Gastrocnemius medialis (tissue), 4 donors: ENCODE data around the gene ABTB1. TPM values are rescaled to one million over a fixed set of nuclear protein-coding genes. Genes with fewer than 3 reads are reported as not detected.
A peak's percentile ranks its signal among the peaks of the same experiment; 100 is the strongest.

Source experiments
- ATAC-seq, 2 donors: fragments of 150-250 bp; one replicate each; pipeline ENCODE4 v1.9.1; 2016
- DNase-seq, 2 donors: peaks; one replicate each; pipeline ENCODE4 v3.0.0-alpha.2; 2019
- H3K27ac ChIP-seq, 4 donors: fragments of 200-600 bp; sonication (generic); 1 replicate in 1 of 4; 2 replicates in 3 of 4; pipeline ENCODE4 v1.5.1; 2016 to 2018; ENCODE audit warnings: mild to moderate bottlenecking in 2 of 4, moderate library complexity in 1 of 4
- H3K27me3 ChIP-seq, 3 donors: fragments of 200-600 bp; sonication (generic) in 2 of 3; 1 replicate in 1 of 3; 2 replicates in 2 of 3; pipeline versions ENCODE4 v1.5.1 to v1.6.0; 2016 to 2019; ENCODE audit warnings: mild to moderate bottlenecking in 1 of 3, moderate library complexity in 1 of 3
- H3K36me3 ChIP-seq, 2 donors: fragments of 200-600 bp; sonication (generic) in 1 of 2; one replicate each; pipeline ENCODE4 v1.5.1; 2017 to 2018
- H3K4me1 ChIP-seq, 2 donors: fragments of 200-600 bp; sonication (generic) in 1 of 2; one replicate each; pipeline ENCODE4 v1.5.1; 2016 to 2017; ENCODE audit warnings: mild to moderate bottlenecking in 2 of 2
- H3K4me3 ChIP-seq, 4 donors: fragments of 200-600 bp; sonication (generic) in 3 of 4; 1 replicate in 1 of 4; 2 replicates in 3 of 4; pipeline ENCODE4 v1.5.1; 2016 to 2019; ENCODE audit warnings: mild to moderate bottlenecking in 2 of 4
- H3K9me3 ChIP-seq, 3 donors: fragments of 200-600 bp; sonication (generic) in 2 of 3; 1 replicate in 1 of 3; 2 replicates in 2 of 3; pipeline ENCODE4 v1.5.1; 2016 to 2019
- POLR2A ChIP-seq, 2 donors: fragments of 450-650 bp; IDR thresholded peaks; one replicate each; pipeline ENCODE4 v1.6.1; 2017; ENCODE audit warnings: antibody characterized with exemption in 2 of 2, mild to moderate bottlenecking in 2 of 2, moderate library complexity in 2 of 2
- in situ Hi-C, 4 donors: fragments of 200-750 bp; cut with MboI; loops; one replicate each; pipeline versions ENCODE4 v1.15.0 to v1.8.0; 2017; ENCODE audit warnings: low sequenced_read_pairs in 4 of 4
- intact Hi-C: fragments of 100-400 bp; cut with DNase I; formaldehyde crosslinking; loops from one replicate; pipeline ENCODE4 v1.15.1; 2023; ENCODE audit warnings: low total_unique reads
- total RNA-seq, 4 donors: library from RNA; depleted of rRNA; stranded (reverse); fragments of >200 nt; gene quantifications; one replicate each; pipeline versions ENCODE4 v1.1.0 to v1.2.3, GENCODE V29; 2016
- TF ChIP-seq, protein P1 (sequence below), 5 experiments: fragments of 450-650 bp in 3 of 5; fragments of 200-600 bp in 2 of 5; sonication (generic) in 2 of 5; IDR thresholded peaks in 4 of 5; conservative IDR thresholded peaks in 1 of 5; 1 replicate in 4 of 5; 2 replicates in 1 of 5; pipeline ENCODE4 v1.5.1; 2016 to 2019; ENCODE audit warnings: antibody characterized with exemption in 5 of 5, mild to moderate bottlenecking in 3 of 5, moderate library complexity in 3 of 5

ABTB1 gene
- total RNA-seq, 4 donors from 2014 or later, result 22.9 to 37.5 (median 30.1) TPM

DNA sequence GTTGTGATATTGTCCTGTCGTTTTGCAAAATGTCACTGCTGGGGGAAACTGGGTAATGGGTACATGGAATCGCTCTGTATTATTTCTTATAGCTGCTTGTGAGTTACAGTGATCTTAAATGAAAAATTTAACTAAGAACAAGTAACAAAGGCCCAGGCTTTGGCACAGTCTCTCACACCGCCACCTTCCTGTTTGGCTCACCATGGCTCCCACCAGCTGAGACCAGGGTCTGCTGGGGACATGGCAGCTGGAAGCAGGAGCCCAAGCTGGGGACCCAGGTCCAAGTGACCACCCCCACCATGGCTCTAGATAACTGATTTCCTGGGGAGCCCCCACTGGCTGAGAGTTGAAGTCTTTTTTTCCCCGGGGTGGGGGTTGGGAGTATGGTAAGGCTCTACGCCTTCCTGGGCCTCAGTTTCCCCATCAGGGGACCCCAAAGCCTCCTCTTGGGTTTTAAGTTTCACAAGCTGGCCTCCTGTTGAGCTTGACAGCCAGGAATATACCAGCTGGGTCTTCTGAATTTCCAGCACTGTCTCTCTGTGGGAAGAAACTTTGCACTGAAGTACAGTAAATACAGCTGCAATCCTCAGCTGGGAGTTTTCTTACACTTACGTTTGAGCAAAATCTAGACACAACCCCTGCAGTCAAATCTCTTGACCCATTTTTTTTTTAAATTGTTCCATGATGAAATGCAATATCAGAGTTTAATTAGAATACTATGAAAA, 26.1 kb downstream of the ABTB1 start:
- ATAC-seq, result no peak
- Histone ChIP-seq H3K9me3 (no peaks in the 10 kb centered on the region), H3K36me3 (no peaks in the 10 kb centered on the region), H3K4me3 (no peak overlapping the region), H3K27ac (peak overlapping the region; percentile 88 to 96 (median 92)), H3K27me3 (no peaks in the 10 kb centered on the region), H3K4me1 (peaks cover 62 to 80% of the 10 kb centered on the region in 2 donors)
- intact Hi-C loops (loop anchor here (5.0 kb wide), 1 partner anchor 63 kb away; no protein-coding TSS in a partner anchor), in situ Hi-C loops (no loop called here)
- TF ChIP-seq, protein P1, sequence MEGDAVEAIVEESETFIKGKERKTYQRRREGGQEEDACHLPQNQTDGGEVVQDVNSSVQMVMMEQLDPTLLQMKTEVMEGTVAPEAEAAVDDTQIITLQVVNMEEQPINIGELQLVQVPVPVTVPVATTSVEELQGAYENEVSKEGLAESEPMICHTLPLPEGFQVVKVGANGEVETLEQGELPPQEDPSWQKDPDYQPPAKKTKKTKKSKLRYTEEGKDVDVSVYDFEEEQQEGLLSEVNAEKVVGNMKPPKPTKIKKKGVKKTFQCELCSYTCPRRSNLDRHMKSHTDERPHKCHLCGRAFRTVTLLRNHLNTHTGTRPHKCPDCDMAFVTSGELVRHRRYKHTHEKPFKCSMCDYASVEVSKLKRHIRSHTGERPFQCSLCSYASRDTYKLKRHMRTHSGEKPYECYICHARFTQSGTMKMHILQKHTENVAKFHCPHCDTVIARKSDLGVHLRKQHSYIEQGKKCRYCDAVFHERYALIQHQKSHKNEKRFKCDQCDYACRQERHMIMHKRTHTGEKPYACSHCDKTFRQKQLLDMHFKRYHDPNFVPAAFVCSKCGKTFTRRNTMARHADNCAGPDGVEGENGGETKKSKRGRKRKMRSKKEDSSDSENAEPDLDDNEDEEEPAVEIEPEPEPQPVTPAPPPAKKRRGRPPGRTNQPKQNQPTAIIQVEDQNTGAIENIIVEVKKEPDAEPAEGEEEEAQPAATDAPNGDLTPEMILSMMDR (IDR thresholded peaks at IDR 0.05 in 4 of 5, conservative IDR thresholded peaks at IDR 0.05 in 1 of 5), result no peak
- TF ChIP-seq POLR2A (IDR thresholded peaks at IDR 0.05), result no peak
- DNase-seq, result no peak

DNA sequence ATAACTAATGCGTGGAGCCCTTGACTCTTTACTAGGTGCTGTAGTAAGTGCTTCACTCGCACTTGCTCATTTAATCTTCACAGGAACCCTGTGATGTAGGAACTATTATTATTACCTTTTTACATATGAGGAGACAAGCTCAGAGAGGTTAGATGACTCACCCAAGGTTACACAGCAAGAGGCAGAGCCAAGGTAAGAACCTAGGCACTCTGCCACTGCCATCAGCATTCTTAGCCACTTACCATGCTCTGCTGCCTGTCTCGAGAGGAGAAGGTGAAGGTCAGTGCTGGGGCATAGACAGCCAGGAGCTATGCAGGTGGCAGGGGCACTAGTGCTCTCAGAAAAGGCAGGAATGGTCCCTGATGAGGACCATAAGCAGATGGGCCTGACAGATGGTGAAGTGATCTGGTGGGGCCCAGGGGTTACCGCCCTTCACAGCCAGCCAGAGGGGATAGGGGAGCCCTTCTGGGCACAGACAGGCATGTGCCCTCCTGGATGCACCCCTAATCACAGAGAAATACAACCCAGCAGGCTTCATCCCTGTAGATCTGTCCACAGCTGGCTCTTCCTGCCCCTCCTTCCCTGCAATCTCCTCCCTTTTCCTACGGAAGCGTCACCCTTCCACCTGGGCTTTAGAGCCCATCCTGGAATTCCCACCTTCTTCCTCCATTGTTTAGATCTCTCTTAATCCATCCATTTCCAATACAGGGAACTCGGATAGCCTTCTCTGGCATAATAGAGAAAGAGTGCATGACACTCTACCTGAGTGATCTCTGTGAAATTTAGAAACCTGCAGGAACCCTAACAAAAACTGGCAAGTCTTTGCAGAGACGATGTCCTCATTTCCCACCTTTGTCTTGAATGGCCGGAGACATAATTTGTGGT, 26.9 kb downstream of the ABTB1 start:
- intact Hi-C loops (loop anchor here (5.0 kb wide), 1 partner anchor 63 kb away; no protein-coding TSS in a partner anchor), in situ Hi-C loops (loop anchor here in 1 of 4 donors (5.0 kb wide), 1 partner anchor 48 kb away; no protein-coding TSS in a partner anchor)
- DNase-seq, result no peak
- Histone ChIP-seq H3K9me3 (no peaks in the 10 kb centered on the region), H3K27me3 (no peaks in the 10 kb centered on the region), H3K4me3 (no peak overlapping the region), H3K27ac (peak overlapping the region; percentile 88 to 96 (median 92)), H3K36me3 (no peaks in the 10 kb centered on the region), H3K4me1 (peaks cover 62 to 77% of the 10 kb centered on the region in 2 donors)
- no peak for TF ChIP-seq POLR2A (IDR thresholded peaks at IDR 0.05)
- TF ChIP-seq, protein P1 (IDR thresholded peaks at IDR 0.05 in 4 of 5, conservative IDR thresholded peaks at IDR 0.05 in 1 of 5), result no peak
- ATAC-seq, result no peak

DNA sequence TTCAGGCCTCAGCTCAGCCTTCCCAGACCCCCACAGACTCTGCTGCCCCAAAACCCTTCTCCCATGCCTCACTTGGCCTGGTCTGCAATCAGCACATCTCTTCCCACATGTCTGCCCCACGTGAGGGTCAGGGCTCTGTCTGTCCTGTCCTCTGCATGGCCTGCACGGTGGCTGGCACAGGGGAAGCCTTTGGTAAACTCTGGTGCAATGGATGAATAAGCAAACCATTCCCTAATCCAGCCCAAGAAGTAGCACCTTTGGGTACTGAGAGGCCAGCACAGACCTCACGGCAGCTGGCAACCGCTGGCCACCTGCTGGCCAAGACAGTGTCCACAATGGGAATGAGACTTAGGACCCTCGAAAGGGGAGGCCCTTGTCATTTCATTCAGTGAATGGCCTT, 27.7 kb downstream of the ABTB1 start:
- no peaks in the 10 kb centered on the region for H3K36me3 ChIP-seq
- DNase-seq, result no peak
- no peaks in the 10 kb centered on the region for H3K9me3 ChIP-seq
- TF ChIP-seq, protein P1 (IDR thresholded peaks at IDR 0.05 in 4 of 5, conservative IDR thresholded peaks at IDR 0.05 in 1 of 5), result no peak
- TF ChIP-seq POLR2A (IDR thresholded peaks at IDR 0.05), result no peak
- in situ Hi-C loops, result loop anchor here in 1 of 4 donors (5.0 kb wide), 1 partner anchor 47 kb away; no protein-coding TSS in a partner anchor
- intact Hi-C loops, result no loop called here
- peaks cover 62 to 76% of the 10 kb centered on the region in 2 donors for H3K4me1 ChIP-seq
- no peaks in the 10 kb centered on the region for H3K27me3 ChIP-seq
- ATAC-seq, result no peak
- peak overlapping the region; percentile 88 to 96 (median 92) for H3K27ac ChIP-seq
- H3K4me3 ChIP-seq, result no peak overlapping the region

DNA sequence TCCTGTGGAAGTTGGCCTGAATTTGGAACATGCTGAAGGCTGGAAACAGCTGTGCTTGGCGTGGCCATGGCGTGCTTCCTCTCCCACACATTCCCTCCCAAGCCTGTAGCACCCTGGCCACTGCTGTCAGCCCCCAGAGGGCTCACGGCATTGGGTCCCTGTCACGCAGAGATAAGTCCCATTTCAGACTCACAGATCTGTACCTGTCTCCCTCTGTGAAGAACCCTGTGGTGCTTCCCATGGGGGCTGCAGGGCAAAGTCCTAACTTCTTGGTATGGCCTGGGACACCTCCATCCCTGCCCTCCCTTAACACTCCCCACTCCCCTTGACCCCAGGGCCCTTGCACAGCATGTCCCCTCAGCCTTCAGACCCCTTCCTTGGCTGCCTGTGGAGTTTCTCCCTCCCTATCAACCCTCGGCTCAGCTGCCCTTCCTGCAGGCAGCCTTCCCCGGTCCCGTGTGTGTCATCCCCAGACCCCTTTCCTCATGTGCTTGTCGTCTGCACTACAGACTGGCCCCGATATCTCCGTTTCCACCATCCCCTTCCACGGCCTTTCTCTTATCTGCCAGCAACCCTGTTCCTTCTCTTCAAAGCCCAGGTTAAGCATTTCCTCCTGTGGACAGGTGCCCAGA, 28.6 kb downstream of the ABTB1 start:
- no peak for TF ChIP-seq POLR2A (IDR thresholded peaks at IDR 0.05)
- TF ChIP-seq, protein P1 (IDR thresholded peaks at IDR 0.05 in 4 of 5, conservative IDR thresholded peaks at IDR 0.05 in 1 of 5), result no peak
- Histone ChIP-seq H3K27ac (peak overlapping the region; percentile 88 to 96 (median 92)), H3K36me3 (no peaks in the 10 kb centered on the region), H3K9me3 (no peaks in the 10 kb centered on the region), H3K4me1 (peaks cover 60 to 71% of the 10 kb centered on the region in 2 donors), H3K4me3 (no peak overlapping the region), H3K27me3 (no peaks in the 10 kb centered on the region)
- DNase-seq, result peak in 1 of 2 donors; percentile 22
- intact Hi-C loops, result no loop called here
- ATAC-seq, result no peak
- in situ Hi-C loops, result loop anchor here in 1 of 4 donors (5.0 kb wide), 1 partner anchor 46 kb away; no protein-coding TSS in a partner anchor
